NOMO-1 (cell line): ENCODE data around the gene PNRC2.
"Not testable (repeated sequence)": the region's sequence is repeated elsewhere in the genome, so short reads cannot be mapped to it uniquely, and the experiment has no call there.

Source experiments
- DNase-seq, 2 experiments: peaks; one replicate each; lab custom pipeline; 2025; ENCODE audit not compliant: unreplicated experiment in 2 of 2; lab: John Stamatoyannopoulos, UW

The PNRC2 gene

GRCh38 chr1:23947366-23947765 is 12.3 kb upstream of the PNRC2 start:
- DNase-seq, result no peak

GRCh38 chr1:23953020-23953419 is 6.6 kb upstream of the PNRC2 start:
- DNase-seq, result no peak

- no peak for DNase-seq
Observed at GRCh38 chr1:23957096-23957495, 2.5 kb upstream of the PNRC2 start.

- DNase-seq, result not testable (repeated sequence)
Observed at GRCh38 chr1:23958040-23958809, 1.4 kb upstream of the PNRC2 start.

- peak; percentile 99 to 100 for DNase-seq
Observed at GRCh38 chr1:23958810-23959460, 693 bp upstream of the PNRC2 start.

- DNase-seq, result no peak
Observed at GRCh38 chr1:23960291-23961020, 828 bp downstream of the PNRC2 start.

- DNase-seq, result no peak
Observed at GRCh38 chr1:23963617-23964234, 4.1 kb downstream of the PNRC2 start.

- DNase-seq, result no peak
Observed at GRCh38 chr1:23964235-23964668, 4.6 kb downstream of the PNRC2 start.

GRCh38 chr1:23964790-23965740 is 5.4 kb downstream of the PNRC2 start:
- no peak for DNase-seq

- DNase-seq, result no peak
Observed at GRCh38 chr1:23966973-23967493, 7.4 kb downstream of the PNRC2 start.

GRCh38 chr1:23967871-23968270 is 8.2 kb downstream of the PNRC2 start:
- DNase-seq, result no peak

- DNase-seq, result no peak
Observed at GRCh38 chr1:23977187-23977853, 17.7 kb downstream of the PNRC2 start.

GRCh38 chr1:23977854-23978191 is 18.2 kb downstream of the PNRC2 start:
- no peak for DNase-seq

- no peak for DNase-seq
Observed at GRCh38 chr1:23978805-23979204, 19.2 kb downstream of the PNRC2 start.

- no peak for DNase-seq
Observed at GRCh38 chr1:23979387-23979880, 19.8 kb downstream of the PNRC2 start.

GRCh38 chr1:23979881-23980727 is 20.5 kb downstream of the PNRC2 start, which contains the start of gene SRSF10:
Gene SRSF10 (minus strand): TSS chr1:23980327. CDS start chr1:23980255, 72 bp downstream.
- peak; percentile 98 to 99 for DNase-seq

GRCh38 chr1:23980728-23981070 is 21.1 kb downstream of the PNRC2 start:
- DNase-seq, result peak; percentile 74 to 90
